NK-92 (cell line): Measurements from ENCODE around the gene NANP.
"Not testable (repeated sequence)": the region's sequence is repeated elsewhere in the genome, so short reads cannot be mapped to it uniquely, and the experiment has no call there.

Experiments used
- DNase-seq: peaks from one replicate; lab custom pipeline; 2025; ENCODE audit not compliant: unreplicated experiment; lab: John Stamatoyannopoulos, UW

NANP gene

DNA sequence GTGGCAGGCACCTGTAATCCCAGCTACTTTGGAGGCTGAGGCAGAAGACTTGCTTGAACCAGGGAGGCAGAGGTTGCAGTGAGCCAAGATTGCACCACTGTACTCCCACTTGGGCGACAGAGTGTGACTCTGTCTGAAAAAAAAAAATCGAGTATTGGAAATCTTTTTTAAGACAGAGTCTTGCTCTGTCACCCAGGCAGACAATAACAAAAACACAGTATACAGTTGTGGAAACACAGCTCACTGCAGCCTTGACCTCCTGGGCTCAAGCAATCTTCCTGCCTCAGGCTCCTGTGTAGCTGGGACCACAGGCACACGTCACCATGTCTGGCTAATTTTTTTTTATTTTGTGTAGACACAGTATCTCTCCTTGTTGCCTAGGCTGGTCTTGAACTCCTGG lies 15.0 kb downstream of the NANP start:
- DNase-seq: no peak

DNA sequence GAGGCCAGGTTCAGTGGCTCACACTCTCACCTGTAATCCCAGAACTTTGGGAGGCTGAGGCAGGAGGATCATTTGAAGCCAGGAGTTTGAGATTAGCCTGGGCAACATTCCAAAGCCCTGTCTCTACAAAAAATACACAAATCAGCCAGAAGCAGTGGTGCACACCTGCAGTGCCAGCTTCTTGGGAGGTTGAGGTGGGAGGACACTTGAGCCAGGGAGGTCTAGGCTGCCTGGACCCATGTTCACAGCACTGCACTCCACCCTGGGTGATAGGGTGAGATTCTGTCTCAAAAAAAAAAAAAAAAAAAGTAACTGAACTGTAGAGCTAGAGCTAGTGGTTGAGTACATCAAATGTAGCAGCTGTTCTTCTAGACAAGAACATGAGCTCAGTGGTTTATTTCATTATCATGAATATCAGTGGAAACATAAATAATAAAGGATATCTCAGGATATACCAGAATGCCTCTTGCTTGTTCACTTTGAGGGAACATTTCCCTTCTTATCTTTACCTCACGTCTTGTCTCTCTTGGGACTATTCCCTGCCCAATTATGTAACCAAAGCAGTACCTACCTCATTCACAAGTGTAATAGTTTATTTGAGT lies 17.6 kb downstream of the NANP start:
- no peak for DNase-seq

DNA sequence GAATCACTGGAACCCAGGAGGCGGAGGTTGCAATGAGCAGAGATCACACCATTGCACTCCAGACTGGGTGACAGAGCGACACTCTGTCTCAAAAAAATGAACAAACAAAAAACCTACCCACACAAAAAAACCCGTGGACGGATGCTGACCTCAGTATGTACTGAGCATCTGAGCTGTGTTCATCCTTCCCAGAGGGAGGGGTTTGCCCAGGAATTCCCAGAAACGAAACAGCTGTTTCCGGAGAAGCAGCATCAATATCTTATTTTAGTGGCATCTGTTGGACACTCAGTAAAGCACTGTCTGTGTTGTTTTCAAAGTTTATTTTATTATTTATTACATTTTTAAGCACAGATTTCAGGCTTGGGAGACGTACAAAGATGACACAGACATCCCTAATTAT lies 18.7 kb downstream of the NANP start:
- DNase-seq: no peak

DNA sequence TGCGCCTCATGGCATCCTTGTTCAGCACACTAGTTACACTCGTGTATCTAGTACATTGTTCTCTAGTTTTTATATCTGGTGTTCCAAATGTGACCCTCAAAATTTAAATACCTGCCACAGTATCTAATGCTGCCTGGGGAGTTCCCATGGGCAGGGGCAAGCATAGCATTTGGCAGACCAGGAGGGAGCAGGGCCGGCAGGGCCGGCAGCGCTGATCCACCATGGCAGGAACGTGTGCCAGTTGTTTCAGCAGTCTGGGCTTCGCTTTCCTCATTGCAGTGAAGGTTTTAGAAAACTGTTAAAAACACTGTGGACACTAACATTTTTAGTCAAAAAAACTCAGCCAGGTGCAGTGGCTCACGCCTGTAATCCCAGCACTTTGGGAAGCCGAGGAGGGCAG lies 19.2 kb downstream of the NANP start:
- DNase-seq: no peak

DNA sequence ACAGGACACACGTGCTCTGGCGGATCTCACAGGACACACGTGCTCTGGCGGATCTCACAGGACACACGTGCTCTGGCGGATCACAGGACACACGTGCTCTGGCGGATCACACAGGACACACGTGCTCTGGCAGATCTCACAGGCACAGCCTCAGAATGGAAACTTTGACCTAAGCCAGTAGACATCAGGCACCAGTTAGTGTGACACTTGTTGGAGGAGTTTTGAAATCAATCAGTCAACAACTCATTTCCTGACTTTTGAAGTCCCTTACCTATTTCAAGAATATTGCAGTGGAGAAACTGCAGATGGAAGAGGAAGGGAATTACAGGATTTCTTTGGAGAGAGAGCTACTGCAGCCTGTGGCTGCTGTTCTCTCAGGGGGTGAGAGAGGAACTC lies 20.9 kb downstream of the NANP start:
- DNase-seq: not testable (repeated sequence)

DNA sequence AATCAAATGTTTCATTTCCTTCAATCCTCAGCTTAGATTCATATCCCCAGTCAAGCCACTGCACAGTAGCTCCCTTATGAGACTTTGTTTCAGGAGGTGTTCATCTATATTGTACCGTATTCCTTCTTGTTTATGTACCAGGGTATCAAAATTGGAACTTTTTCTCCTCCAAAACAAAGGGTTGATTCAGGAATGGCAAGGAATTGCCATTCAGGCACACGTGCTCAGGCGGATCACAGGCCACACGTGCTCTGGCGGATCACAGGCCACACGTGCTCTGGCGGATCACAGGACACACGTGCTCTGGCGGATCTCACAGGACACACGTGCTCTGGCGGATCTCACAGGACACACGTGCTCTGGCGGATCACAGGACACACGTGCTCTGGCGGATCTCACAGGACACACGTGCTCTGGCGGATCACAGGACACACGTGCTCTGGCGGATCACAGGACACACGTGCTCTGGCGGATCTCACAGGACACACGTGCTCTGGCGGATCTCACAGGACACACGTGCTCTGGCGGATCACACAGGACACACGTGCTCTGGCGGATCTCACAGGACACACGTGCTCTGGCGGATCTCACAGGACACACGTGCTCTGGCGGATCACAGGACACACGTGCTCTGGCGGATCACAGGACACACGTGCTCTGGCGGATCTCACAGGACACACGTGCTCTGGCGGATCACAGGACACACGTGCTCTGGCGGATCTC lies 21.5 kb downstream of the NANP start:
- not testable (repeated sequence) for DNase-seq

DNA sequence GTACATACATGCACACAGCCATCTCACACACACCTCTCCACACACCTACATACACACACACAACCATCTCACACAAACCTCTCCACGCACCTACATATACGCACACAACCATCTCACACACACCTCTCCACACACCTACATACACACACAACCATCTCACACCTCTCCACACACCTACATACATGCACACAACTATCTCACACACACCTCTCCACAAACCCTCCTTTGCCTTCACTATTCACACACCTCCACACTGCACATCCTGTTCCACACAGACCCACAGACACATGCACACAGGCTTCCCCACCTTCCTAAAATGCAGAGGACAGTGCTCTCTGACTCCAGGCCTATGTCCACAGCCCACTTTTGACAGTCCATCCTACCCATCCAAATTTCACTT lies 22.2 kb downstream of the NANP start:
- DNase-seq: no peak

DNA sequence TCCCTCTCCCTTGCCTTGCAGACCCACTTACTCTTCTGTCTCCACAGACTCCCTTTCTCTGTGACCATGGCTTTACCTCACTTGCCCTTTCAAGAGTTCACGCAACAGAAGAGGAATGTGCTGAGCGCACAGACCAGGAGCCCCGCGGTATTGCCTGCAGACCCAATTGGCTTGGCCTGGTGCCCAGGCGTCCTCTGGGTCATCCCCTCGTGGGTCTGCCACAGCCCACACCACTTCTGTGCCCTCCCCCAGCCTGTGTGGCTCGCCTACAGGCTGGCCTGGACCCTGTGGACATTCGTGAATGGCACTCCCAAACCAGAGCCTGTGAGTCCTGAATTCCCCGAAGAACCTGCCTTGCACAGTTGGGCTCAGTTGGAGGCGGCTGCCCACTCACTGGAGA lies 23.2 kb downstream of the NANP start:
- no peak for DNase-seq

DNA sequence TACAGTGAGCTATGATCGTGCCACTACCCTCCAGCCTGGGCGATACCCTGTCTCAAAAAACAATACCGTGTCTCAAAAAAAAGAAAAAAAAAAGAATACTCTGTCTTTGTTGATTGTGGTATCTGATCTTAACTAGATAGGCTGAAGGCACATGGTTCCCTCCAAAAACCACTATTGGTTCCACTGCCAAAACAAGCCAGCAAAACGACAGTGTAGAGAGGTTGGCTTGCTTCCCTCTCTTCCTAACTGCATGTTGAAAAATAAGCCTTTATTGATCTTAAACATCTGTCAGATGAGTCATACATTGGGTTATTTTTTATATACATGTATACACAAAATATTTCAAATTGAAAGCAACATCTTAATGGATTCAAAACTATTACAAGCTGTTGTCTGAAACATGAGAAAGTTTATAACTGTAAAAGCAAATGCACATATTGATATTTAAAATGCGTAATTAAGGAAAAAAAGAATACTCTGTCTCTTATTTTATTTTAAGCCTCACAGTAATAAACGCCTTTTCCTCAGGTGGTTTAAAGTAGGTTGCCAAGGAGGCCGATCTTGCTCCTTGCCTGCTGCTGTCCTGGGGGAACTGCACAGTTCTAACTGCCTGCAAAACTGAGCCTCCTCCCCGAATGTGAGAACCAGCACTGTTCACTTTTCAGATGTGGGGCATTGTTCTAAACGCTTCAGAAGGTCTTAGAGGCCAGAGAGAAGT lies 31.5 kb downstream of the NANP start:
- DNase-seq: no peak

DNA sequence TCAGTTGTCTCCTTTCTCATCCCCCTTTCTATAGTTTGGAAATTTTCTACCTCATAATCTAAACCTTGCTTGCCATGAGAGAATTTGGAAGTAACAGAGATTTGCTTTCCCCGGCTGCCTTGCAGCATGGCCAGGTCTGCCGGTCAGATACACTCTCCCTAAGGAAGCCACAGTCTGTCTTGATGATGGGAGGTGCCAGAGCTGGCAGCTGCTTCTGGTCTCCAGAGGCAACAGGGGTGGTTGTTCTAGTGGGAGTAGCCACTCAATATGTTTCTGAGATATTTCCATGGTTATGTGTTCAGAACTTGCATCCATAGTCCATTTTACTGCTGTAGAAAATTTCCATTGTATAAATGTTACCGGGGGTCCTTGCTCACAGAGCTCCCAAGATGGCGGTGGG lies 33.0 kb downstream of the NANP start:
- DNase-seq: not testable (repeated sequence)

DNA sequence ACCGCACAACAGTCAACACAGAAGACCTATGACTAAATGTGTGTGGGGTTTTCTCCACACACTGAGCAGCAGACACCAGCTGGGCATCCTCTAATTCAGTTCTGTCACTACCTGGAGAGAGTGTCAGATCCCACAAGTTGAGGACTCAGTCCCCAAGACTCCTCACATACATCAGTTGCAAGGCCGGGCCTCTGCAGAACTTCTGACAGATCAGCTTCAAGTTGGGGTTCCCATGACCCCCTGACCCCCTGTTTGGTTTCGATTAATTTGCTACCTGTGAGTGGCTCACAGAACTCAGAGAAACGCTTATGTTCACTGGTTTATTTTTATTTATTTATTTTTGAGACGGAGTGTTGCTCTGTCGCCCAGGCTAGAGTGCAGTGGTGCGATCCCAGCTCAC lies 35.3 kb downstream of the NANP start:
- DNase-seq: no peak

DNA sequence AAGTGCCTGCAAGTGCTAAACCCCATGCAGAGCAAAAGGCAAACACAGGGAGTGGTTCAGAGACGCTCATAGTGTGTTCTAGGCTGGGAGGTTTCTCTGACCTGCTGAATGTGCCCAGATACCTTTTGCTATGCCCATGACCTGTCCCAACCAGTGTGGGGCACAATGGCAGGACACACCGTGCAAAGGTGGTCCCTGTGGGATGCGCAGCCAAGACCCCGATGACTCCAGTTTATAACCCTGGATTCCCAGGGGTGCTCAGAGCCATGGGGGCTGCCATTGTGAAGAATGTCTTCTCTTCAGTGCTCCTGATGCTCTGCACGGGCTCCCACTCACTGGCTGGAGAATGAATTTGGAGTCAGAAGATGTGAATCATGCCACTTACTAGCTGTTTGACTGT lies 36.3 kb downstream of the NANP start:
- DNase-seq: no peak

DNA sequence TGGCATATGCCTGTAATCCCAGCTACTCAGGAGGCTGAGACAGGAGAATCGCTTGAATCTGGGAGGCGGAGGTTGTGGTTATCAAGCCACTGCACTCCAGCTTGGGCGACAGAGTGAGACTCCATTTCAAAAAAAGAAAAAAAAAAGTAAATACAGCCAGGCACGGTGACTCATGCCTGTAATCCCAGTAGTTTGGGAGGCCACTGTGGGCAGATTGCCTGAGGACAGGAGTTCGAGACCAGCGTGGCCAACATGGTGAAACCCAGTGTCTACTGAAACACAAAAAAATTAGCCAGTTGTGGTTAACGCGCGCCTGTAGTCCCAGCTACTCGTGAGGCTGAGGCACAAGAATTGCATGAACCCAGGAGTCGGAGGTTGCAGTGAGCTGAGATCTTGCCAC lies 36.9 kb downstream of the NANP start:
- no peak for DNase-seq

DNA sequence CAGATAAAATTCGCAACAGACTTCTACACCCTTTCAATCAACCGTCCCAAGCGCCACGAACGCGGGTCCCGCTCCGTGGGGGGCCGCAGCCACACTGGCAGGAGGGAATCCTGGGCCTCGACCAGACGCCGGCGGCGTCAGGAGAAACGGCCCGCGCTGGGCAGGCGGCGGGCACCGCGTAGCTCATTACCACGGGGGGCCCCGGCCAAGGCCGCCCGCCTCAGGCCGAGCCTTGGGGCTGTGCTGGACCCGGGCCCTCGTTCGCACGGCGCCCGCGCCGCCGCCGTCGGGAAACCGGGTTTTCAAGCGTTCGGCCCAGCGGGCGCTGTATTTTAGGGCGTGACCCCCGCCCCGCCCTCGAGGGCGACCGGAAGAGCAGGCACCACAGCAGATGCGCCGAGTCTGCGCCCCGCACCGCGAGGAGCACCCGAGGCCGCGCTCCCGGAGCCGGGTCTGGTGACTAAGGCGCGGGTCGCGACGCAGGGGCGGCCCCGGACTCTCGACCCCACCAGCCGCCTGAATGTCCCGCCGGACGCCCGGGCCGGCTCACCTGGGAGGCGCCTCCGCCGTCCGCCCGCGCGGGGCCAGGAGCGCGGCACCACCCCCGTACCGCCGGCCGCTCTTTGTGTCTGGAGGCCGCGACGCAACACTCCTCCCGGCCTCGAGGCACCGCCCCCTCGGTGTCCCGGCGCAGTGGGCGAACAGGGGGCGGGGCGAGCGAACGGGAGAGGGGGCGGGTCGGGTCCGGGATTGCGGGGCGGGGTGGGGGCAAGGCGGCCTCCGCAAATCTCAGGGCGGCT lies 38.7 kb downstream of the NANP start, which contains the start of gene NINL:
Gene NINL, minus strand, starts transcription at position 627 of the 800 bp plus-strand sequence. CDS start 58,944 bp downstream, outside the sequence.
- no peak for DNase-seq

DNA sequence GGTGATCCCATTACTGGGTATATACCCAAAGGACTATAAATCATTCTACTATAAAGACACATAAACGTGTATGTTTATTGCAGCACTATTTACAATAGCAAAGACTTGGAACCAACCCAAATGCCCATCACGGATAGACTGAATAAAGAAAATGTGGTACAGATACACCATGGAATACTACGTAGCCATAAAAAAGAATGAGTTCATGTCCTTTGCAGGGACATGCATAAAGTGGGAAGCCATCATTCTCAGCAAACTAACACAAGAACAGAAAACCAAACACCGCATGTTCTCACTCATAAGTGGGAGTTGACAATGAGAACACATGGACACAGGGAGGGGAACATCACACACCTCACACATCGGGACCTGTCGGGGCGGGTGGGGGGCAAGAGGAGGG lies 40.2 kb downstream of the NANP start:
- not testable (repeated sequence) for DNase-seq

DNA sequence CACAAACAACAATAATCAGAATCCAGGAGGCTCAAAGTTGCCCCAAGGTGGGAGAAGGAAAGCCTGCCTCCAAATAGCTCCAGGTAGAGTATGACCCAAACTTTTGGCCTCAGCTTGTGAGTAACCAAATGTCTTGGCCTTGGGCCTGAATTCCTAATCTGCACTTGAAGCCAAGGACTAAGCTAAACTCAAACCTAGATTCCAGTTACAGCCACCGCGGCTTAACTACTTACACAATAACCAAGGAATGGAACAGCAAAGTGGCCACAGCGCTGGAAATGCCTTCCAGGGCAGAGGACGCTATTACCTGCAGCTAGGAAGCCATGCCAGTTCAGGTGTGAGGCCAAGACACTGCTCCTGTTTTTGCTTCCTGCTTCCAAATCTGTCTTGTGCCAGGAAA lies 43.1 kb downstream of the NANP start:
- DNase-seq: no peak

DNA sequence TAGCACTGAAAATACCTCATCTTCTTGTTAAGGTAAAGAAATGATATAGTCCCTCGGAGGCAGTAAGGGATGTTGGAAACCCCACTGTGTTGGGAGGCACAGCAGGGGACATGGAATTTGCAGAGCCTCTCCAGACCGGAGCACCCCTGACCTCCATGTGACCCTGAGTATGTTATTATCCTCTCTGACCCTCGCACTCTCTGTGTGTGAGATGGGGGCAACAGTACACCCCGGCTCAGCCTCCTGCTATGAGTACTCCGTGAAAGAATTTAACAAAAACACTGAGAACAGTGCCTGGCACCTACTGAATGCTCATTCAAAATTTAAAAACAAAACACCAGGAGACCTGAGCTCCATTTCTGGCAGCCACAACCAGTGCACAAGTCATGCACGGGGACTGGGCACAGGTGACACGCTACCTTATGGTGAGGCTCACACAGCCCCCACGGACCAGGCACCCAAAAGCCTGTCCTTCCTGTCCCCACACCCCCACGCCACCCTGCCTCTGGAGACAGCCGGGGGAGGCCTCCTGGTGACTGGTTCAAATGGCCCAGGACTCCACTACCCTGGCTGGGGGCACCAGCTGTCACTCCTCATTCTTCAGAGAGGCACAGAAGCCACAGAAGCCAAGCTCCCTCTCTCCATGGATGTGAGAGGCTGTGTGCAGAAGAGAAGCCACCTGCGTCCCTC lies 44.6 kb downstream of the NANP start:
- DNase-seq: no peak

DNA sequence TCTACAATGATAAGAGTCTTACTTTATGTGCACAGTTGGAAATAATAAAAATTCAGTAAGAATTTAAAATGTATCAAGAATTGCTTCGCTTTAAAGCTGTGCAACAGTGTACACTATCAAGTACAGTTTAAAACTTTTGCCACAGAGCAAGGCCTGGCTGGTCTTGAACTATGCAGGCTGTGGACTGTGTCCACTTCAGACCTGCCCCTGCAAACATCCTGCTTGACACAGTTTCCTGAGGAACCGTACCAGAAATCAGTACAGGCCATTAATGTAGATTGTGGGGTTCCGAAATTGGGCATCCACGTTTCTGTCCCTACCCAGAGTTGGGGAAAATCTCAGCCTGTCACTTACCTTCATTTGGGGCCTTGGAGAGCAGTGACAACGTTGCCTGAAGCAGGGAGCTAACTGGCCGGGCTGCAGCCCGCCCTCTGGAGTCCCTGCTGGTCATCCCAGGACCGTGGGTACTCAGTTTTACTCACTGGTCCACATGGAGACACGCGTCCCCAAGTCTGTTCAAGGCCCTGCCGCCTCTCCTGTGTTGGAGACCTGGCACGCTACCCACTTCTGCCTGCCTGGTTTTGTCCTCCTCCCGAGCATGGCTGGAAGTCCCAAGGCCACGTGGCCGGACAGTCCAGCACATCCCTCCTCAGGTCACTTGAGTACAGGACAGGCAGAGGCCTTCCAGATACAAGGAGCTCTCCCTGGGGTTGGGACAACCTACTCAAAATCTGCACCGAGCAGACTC lies 46.9 kb downstream of the NANP start:
- DNase-seq: no peak

DNA sequence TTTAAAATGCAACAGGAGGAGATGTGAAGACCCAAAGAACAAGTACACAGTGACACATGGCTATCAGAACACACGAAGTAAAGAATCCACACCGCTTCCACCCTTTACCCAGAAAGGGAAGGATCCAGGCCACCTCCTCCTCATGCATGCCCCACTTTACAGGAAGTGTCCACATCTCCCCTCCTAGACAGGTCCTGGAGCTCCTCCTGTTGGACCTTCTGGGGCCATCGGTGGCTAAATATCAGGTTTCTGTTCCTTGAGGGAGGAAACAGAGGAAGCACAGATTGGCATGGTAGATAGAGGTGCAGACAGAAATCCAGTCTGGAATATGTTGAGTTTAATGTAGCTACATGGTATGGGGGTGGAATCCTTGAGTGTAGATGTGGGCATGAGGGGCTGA lies 49.4 kb downstream of the NANP start:
- no peak for DNase-seq
